Body of pancreas (tissue), 4 donors: Measurements from ENCODE around the gene LYPD1.
"Not testable (repeated sequence)": the region's sequence is repeated elsewhere in the genome, so short reads cannot be mapped to it uniquely, and the experiment has no call there.

Source experiments
- POLR2A ChIP-seq, 3 donors: fragments of 450-650 bp; IDR thresholded peaks; one replicate each; pipeline ENCODE4 v1.6.1; 2016; ENCODE audit warnings: antibody characterized with exemption in 3 of 3, mild to moderate bottlenecking in 2 of 3
- TF ChIP-seq, protein P1 (sequence below), 7 experiments: fragments of 450-650 bp in 4 of 7; fragments of 200-600 bp in 3 of 7; sonication (generic) in 3 of 7; IDR thresholded peaks; one replicate each; pipeline ENCODE4 v1.5.1; 2016 to 2019; ENCODE audit warnings: antibody characterized with exemption in 7 of 7

DNA sequence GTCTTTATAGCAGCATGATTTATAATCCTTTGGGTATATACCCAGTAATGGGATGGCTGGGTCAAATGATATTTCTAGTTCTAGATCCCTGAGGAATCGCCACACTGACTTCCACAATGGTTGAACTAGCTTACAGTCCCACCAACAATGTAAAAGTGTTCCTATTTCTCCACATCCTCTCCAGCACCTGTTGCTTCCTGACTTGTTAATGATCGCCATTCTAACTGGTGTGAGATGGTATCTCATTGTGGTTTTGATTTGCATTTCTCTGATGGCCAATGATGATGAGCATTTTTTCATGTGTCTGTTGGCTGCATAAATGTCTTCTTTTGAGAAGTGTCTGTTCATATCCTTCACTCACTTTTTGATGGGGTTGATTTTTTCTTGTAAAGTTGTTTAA lies 29.8 kb upstream of the LYPD1 start:
- TF ChIP-seq, protein P1, sequence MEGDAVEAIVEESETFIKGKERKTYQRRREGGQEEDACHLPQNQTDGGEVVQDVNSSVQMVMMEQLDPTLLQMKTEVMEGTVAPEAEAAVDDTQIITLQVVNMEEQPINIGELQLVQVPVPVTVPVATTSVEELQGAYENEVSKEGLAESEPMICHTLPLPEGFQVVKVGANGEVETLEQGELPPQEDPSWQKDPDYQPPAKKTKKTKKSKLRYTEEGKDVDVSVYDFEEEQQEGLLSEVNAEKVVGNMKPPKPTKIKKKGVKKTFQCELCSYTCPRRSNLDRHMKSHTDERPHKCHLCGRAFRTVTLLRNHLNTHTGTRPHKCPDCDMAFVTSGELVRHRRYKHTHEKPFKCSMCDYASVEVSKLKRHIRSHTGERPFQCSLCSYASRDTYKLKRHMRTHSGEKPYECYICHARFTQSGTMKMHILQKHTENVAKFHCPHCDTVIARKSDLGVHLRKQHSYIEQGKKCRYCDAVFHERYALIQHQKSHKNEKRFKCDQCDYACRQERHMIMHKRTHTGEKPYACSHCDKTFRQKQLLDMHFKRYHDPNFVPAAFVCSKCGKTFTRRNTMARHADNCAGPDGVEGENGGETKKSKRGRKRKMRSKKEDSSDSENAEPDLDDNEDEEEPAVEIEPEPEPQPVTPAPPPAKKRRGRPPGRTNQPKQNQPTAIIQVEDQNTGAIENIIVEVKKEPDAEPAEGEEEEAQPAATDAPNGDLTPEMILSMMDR (IDR thresholded peaks at IDR 0.05) = not testable (repeated sequence)
- TF ChIP-seq POLR2A (IDR thresholded peaks at IDR 0.05) = not testable (repeated sequence)
